GM19099 (cell line): ENCODE measurements around the gene MTFP1.

ENCODE experiments used
- POLR2A ChIP-seq: IDR thresholded peaks from 3 replicates; pipeline ENCODE4 v1.6.1; 2011; ENCODE audit warnings: low read depth; ENCODE audit not compliant: insufficient read length; ENCODE audit errors: extremely low read depth

Gene MTFP1

GRCh38 chr22:30397656-30398635 lies 27.6 kb upstream of the MTFP1 start:
- no peak for TF ChIP-seq POLR2A

- TF ChIP-seq POLR2A, result no peak
Measured at GRCh38 chr22:30398685-30399680, 26.6 kb upstream of the MTFP1 start.

- TF ChIP-seq POLR2A, result no peak
Measured at GRCh38 chr22:30399718-30400117, 25.9 kb upstream of the MTFP1 start.

- no peak for TF ChIP-seq POLR2A
Measured at GRCh38 chr22:30400159-30400558, 25.4 kb upstream of the MTFP1 start.

GRCh38 chr22:30402028-30402765 lies 23.4 kb upstream of the MTFP1 start:
- no peak for TF ChIP-seq POLR2A

GRCh38 chr22:30404307-30404706 lies 21.3 kb upstream of the MTFP1 start:
- no peak for TF ChIP-seq POLR2A

GRCh38 chr22:30405731-30406130 lies 19.8 kb upstream of the MTFP1 start:
- no peak for TF ChIP-seq POLR2A

- no peak for TF ChIP-seq POLR2A
Measured at GRCh38 chr22:30406400-30406799, 19.2 kb upstream of the MTFP1 start.

- TF ChIP-seq POLR2A, result no peak
Measured at GRCh38 chr22:30408388-30409102, 17.0 kb upstream of the MTFP1 start.

GRCh38 chr22:30411780-30412179 lies 13.8 kb upstream of the MTFP1 start:
- no peak for TF ChIP-seq POLR2A

- TF ChIP-seq POLR2A, result no peak
Measured at GRCh38 chr22:30413001-30413400, 12.6 kb upstream of the MTFP1 start.

GRCh38 chr22:30413745-30414524 lies 11.6 kb upstream of the MTFP1 start:
- no peak for TF ChIP-seq POLR2A

- no peak for TF ChIP-seq POLR2A
Measured at GRCh38 chr22:30414525-30415047, 11.0 kb upstream of the MTFP1 start.
